Islet precursor cell (in vitro differentiated cells): ENCODE measurements around the gene TEX35.

Experiments used
- DNase-seq: peaks from one replicate; pipeline ENCODE4 v3.0.0-alpha.2; 2018

Gene TEX35

GRCh38 chr1:178527117-178527516, 14.2 kb downstream of the TEX35 start:
- no peak for DNase-seq

GRCh38 chr1:178528228-178528952, 15.5 kb downstream of the TEX35 start:
- no peak for DNase-seq

- DNase-seq: no peak
Measured at GRCh38 chr1:178528953-178529335, 16.0 kb downstream of the TEX35 start.

GRCh38 chr1:178529364-178530036, 16.6 kb downstream of the TEX35 start:
- no peak for DNase-seq

- peak; percentile 93 for DNase-seq
Measured at GRCh38 chr1:178530037-178530402, 17.1 kb downstream of the TEX35 start.

- peak; percentile 64 for DNase-seq
Measured at GRCh38 chr1:178530502-178530901, 17.6 kb downstream of the TEX35 start.

GRCh38 chr1:178531887-178532286, 19.0 kb downstream of the TEX35 start:
- DNase-seq: peak; percentile 51

- peak; percentile 92 for DNase-seq
Measured at GRCh38 chr1:178532392-178532791, 19.5 kb downstream of the TEX35 start.

GRCh38 chr1:178533121-178533946, 20.4 kb downstream of the TEX35 start:
- DNase-seq: no peak

- DNase-seq: no peak
Measured at GRCh38 chr1:178534137-178534868, 21.4 kb downstream of the TEX35 start.

GRCh38 chr1:178536329-178536728, 23.4 kb downstream of the TEX35 start:
- no peak for DNase-seq

- DNase-seq: peak; percentile 69
Measured at GRCh38 chr1:178536844-178537371, 24.0 kb downstream of the TEX35 start.

- no peak for DNase-seq
Measured at GRCh38 chr1:178537382-178538090, 24.6 kb downstream of the TEX35 start.

- DNase-seq: no peak
Measured at GRCh38 chr1:178538192-178538916, 25.4 kb downstream of the TEX35 start.

GRCh38 chr1:178539291-178539690, 26.4 kb downstream of the TEX35 start:
- DNase-seq: no peak

GRCh38 chr1:178540204-178540603, 27.3 kb downstream of the TEX35 start:
- DNase-seq: no peak

- DNase-seq: no peak
Measured at GRCh38 chr1:178540646-178541045, 27.7 kb downstream of the TEX35 start.

- DNase-seq: no peak
Measured at GRCh38 chr1:178541379-178541778, 28.5 kb downstream of the TEX35 start.

GRCh38 chr1:178541829-178542553, 29.1 kb downstream of the TEX35 start:
- DNase-seq: peak; percentile 76

- peak; percentile 95 for DNase-seq
Measured at GRCh38 chr1:178542554-178543289, 29.8 kb downstream of the TEX35 start.
